HG03108 (cell line): ENCODE measurements around the gene C12orf42.

Experiments
- ATAC-seq: cut with Tn5 transposase; IDR thresholded peaks from one replicate; pipeline ENCODE4 v1.9.1; 2021; ENCODE audit warnings: moderate library complexity; ENCODE audit not compliant: unreplicated experiment

The C12orf42 gene

DNA sequence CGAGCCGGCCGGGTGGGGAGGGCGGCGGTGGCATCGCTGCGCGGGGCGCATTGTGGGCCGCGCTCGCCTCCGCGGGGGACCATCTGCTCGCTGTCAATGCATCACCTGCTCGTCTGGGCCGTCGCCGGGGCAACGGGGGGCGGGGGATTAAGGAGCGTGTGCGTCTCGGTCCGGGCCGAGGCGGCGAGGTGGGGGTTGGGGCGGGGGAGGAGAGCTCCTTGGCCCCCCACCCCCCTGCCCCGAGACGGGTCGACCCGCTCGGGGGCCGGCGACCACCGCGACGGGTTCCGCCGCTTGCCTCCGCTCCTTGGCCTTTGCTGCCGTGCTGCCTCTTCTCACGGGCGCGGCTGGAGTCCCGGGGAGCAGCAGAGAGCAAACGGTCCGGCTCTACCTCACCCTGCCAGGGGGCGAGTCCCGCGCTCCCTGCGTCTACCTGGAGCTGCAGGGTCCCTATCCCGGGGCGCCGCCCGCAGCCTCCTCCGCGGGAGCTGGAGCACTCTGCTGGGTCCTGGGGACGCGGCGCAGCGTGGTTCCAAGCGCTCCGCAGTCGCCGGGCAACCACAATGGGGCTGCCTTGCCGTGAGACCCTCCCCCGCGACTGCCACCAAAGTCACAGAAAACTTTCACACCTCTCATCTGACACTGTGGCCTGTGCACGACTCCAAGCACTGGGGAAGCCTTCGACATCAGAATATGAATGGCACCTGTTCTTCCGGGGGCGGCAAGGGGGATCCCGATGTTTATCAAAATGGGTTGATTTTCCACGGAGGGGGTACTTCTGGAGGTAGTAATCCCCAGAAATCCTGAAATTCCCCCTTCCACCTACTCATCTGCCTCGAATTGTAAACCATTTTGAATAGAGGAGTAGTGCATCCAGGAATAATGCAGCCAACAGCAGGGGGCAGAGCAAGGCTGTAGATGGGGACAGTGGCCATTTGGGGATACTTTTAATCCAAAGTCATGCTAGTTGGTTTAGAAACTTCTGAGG is at the start of gene C12orf42:
TSS of gene C12orf42 (minus strand) at position 500 of the 988 bp plus-strand sequence. CDS start 17,542 bp downstream, outside the sequence.
- peak; percentile 66 for ATAC-seq

DNA sequence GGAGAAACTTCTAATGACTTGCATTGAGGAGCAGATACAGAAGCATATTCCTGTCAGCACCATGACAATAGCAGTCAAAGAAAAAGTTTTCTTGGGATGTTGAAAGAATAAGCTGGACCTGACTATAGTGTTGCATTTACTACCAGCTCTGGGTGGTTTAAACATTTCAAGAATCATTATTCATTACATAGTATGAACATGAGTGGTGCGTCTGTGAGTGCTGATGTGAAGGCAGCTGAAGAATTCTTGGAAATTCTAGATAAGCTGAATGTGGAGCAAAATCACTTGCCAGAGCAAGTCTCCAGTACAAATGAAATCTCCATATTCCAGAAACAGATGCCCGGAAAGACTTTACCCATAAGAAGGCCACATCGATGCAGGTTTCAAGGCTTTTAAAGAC is 46.3 kb upstream of the C12orf42 start:
- ATAC-seq = no peak

DNA sequence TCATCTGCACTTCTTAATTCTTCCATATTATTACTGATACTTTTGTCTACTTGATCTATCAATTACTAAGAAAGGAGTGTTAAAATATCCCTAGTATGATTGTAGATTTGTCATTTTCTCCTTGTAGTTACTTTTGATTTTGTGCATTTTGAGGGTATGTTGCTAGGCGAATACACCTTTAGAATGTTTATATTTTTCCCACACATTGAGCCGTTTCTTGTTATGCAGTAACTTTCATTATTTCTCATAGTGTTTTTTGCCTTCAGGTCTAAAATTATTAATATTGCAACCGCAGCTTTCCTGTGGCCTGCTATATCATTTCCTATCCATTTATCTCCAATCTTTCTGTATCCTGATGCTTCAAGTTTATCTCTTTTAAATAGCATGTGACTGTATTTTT is 44.6 kb upstream of the C12orf42 start:
- no peak for ATAC-seq

DNA sequence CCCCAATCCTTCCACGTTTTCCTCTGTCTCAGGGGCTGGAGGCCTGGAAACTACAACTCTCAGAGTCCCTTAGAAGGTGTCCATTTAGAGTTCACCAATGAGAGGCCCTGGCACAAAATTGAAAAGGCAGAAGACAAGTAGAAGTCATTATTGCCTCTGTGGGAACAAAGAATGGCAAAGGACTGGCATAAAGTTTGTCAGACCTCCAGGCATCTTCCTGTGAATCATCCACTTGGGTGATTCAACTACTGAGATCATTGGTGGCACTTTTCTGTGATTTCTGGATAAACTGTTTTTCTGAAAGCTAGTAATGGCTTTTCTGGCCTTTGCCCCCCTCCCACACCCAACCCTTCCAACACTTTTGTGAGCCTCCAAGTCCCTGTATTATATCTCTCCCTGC is 42.6 kb upstream of the C12orf42 start:
- no peak for ATAC-seq

DNA sequence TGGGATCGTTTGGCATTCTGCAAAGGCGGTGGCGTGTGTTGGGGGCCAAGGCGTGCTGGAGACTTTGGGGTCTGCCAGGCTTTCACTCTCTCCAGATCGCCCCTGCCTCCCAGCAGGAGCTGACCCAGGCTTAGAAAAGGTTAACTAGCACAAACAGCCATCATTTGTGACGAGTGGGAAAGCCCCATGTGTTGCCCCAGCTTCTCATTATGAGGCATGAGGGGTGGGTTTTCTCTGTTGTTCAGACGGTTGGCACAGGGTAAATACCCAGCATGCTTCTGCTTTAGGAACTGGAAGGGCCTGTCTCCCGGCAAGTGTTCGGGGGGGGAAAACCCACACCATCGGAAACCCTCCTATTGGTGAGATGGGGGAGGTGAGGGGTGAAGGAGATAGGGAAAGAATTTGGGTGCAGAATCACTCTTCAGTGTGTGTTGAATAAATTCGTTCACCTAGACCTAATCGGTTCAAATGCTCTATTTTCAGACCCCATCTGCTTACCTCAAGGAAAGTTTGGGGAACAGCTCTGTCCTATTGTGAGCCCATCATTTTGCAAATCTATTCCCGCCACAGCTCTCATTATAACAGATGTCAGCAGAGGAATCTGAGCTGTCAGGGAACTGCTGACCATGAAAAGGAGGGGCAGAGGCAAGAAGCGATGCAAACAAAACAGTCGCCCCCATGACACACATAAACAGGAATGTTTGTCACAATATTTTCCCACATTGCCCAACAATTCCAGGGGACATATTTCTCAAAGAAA is 34.7 kb upstream of the C12orf42 start:
- peak; percentile 64 for ATAC-seq

DNA sequence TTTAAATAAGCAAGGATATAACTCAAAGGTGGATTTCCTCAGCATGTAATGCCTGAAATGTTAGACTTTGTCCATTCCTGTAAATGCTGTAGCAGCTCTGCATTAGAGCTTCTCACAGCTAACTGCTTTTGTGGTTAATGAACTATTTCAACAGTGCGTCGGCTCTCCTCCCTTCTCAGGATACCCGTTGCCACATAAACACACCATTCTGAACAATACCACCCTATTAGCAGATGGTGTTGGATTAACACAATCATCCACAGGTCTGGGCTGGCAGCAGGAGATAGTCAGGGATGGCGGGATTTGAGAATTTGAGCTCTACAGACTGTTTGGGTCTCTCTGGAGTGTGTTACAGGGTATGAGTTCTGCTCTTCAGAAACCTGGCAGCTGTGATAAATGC is 33.5 kb upstream of the C12orf42 start:
- no peak for ATAC-seq

DNA sequence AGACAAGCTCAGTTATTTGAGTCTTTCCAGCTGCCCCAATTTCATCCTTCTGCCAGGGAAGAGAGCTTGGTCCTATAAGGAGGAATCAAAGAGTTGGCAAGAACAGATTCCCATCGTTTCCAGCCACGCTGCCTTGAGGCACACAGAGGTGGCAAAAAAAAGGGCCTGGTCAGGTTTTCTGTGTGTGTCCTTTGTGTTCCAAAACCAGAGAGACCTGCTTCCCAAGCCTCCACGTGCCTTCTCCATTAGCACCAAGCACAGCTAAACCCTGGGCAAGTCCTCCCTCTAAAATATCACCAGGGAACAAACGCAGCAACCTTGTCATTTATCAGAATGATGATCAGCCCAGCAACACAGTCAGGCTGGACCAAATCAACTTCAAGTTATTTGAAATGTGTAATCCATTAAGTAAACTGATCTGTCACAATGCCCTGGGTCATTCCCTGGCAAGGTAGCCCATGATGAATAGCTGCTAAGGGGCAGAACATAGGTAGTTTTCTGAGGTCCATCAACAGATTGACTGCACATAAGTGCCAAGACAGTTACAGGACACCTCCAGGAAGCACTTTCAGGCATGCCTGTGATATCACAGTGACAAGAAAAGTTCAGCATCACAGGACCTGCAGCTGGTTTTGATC is 28.6 kb upstream of the C12orf42 start:
- ATAC-seq = no peak

DNA sequence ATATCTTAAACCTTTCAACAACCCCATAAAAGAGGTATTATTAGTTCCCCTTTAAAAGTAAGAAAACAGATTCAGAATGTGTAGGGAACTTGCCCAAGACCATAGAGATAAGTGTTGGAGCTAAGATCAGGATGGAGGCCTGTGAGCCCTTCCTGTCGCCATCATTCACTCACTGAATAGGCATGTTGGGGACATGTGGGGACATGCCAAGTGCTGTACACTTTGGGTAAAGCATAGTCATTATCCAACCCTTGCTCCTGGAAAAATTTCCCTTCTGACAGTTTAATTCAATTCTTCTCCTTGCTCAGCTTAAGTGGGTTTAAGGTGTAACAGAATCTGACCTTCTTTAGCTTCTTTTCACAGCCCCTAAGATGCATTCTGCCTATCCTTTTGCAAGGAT is 28.0 kb upstream of the C12orf42 start:
- no peak for ATAC-seq

DNA sequence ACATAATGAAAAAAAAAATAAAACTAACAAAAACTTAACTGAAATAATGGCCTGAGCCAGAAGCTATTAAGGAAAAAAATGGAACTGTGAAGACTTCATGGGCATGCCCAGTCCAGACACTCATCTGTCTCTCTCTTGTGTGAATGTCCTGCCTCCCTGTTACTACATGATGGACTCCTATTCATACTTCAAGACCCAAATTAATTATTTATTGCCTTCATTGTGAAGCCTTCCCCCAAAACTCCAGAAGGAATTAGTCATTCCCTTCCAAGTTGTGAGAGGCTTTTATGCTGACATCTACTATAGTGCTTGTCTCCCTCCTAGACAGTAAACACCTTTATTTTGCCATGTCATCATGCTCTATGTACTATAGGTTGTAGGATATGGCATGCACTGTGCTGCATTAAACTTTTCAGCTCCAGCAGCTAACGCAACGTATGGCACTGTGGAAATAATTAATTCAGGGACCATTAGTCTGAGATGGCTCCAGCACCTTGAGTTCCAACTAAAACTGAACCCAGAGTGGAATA is 25.0 kb upstream of the C12orf42 start:
- no peak for ATAC-seq

DNA sequence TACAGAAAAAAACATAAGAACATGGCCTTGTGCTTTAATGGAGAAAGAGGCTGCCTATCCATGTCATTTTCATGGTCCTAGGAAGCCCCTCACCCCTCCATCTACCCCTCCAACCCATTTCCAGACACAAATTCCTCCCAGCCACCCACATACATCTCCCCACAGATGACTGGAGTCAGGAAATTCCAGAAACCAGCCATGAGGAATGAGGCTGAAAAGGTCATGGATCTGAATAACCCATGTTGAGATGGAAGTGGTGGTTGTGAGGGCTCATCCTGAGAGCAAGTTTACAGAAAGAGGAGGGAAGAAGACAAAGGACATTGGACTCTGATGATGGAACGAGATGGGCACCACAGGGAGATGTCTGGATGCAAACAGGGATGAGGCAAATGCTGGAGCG is 23.9 kb upstream of the C12orf42 start:
- no peak for ATAC-seq

DNA sequence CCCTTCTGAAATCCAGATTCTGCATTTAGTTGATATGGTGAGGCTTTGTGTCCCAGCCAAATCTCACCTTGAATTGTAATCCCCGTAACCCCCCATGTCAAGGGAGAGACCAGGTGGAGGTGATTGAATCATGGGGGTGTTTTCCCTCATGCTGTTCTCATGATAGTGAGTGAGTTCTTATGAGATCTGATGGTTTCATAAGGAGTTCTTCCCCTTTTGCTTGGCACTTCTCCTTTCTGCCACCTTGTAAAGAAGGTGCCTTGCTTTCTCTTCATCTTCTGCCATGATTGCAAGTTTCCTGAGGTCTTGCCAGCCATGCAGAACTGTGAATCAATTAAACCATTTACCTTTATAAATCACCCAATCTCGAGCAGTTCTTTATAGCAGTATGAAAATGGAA is 23.1 kb upstream of the C12orf42 start:
- no peak for ATAC-seq

DNA sequence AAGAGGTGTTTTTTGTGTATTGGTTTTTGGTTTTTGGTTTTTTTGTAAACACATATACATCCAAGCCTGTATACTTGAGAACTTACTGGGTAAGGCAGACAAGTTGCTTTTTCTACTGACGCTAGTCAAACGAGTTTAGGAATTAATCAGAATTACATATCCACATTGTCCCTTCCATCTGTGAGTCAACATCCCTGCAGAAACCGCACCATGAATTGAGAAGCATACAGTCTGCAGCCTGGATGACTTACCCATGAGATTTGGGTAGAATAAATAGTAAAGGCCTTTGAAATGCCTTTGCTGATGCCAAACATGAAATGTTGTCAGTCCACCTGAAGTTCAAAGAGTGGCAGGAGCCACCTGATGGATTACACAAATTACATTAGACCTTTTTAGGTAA is 21.4 kb upstream of the C12orf42 start:
- no peak for ATAC-seq

DNA sequence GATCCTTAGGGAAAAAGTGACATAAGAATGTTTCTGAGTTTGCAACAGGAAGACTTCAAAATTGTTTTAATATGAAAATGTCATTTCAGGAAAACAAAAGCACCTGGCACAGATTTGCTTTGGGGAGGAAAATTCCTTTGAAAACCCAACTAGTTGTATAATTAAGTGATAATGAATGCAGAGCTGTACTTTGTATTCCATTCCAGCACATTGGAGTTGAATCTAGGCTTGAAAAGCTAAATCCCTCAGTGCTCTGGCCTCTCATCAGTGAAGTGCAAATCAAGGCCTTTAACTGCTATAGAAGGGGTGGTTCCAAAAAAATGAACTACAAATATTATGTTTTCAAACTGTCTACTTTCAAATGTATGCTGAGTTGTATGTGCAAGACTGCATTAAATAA is 19.6 kb upstream of the C12orf42 start:
- ATAC-seq = no peak

DNA sequence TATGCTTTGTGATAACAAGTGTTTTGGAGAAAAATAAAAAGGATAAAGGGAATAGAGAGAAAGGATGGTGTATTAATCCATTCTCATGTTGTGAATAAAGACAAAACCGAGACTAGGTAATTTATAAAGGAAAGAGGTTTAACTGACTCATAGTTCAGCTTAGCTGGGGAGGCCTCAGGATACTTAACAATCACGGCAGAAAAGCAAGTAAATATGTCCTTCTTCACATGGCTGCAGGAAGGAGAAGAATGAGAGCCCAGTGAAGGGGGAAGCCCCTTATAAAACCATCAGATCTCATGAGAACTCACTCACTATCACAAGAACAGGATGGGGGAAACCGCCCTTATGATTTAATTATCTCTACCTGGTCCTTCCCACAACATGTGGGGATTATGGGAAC is 18.1 kb upstream of the C12orf42 start:
- no peak for ATAC-seq

DNA sequence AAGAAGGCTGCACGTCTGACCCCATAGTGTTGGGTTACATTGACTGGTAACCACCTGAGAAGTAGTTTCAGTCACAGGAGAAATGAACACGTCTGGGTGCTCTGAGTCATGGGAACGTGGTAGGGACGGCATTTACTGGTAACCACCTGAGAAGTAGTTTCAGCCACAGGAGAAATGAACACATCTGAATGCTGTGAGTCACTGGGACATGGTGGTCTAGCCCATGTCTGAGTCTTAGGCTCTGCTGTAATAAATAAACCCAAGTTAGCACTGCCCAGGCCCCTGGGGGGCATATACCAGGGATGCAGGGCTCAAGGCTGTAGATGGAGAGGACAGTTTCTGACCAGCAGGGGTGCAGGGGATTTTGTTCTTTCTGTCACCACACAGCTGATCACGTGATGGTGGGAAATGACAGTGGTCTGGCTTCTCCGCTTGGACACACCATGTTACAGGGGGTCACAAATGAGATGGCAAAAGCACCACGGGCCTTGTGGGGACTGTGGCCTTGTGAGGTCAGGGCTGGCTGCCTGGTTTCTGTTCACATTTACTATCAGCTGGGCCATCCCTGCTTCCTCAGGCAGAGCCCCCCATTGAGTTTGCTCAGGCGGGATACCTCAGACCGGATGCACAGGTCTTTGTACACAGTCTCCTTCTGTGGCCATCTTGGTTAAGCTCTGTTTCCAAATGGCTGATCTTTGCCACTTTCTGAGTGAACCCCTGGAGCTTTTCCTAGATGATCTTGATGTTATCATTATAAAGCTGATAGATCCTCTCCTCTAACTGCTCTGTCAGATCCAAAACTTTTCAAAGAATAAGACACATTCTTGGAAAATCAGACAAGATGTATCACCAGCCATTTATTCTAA is 9.8 kb upstream of the C12orf42 start:
- ATAC-seq = peak; percentile 89

DNA sequence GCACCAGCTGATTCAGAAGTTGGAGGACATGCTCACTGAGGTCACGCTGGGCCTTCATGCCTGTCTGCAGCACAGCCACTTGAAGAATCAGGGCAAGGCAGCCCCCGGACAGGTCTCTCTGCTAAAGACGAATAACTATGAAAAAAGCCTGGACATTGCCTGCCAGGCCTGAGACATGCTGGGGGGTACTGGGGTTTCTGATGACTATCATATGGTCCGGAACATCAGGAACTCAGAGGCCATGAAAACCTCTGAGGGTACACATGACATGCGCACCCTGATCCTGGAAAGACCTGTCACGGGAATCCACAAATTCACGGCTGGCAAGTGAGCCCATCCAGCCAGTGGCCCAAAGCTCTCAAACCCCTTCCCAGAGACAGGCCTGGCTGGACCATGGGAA is 8.8 kb upstream of the C12orf42 start:
- no peak for ATAC-seq

DNA sequence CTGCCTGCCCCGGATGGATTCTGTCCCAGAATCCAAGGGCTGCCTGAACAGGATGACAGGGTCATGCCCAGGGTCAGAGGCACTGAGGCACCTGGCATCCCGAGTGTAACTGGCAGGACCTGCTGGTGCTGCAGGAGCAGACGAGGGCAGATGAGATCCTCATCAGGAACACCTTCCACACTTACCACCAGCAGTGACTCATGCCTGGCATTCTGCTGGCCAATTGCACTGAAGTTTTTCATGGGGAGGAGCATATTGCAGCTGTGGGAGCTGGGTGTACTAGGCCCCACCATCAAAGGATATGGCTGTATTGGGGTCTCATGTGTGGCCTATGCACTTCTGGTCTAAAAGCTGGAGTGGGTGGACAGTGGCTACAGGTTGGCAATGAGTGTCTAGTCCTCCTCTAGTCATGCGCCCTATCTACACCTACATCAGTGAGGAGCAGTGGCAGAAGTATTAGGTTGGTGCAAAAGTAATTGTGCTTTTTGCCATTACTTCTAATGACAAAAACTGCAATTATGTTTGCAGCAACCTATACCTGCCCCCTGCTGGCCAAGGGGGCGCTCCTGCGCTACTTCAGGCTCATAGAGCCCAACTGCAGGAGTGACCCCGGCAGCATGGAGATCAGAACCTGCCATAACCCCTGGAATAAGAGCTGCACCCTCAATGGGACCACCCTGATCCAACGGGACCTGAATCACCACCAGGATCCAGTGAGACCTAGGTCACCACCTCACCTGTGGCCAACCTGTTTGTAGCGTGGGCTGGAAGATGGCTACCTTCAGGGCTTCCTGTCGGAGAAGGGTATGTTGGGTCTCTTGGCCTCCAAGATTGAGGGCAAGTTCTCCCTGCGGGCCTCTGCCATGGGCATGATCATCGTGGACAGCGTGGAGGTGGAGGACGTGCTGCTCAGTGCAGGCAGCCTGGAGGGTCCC is 8.0 kb upstream of the C12orf42 start:
- no peak for ATAC-seq

DNA sequence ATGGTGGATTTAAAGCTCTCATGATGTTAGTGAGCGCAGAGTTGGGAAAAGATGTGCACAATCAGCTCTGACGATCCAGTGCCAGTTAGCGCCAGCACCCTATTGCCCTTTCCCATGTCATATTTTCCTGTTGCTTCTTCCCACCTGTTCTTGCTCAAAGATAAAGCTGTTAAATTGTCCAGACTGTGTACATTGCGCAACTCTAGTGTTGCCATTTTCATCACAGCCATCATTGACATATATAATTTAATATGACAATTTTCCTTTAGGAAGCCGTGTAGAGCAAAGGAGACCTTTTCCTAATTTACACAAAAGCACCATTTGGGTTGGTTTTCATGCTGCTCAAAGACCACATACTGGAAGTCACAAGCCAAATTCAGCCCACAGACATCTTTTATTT is 5.7 kb upstream of the C12orf42 start:
- no peak for ATAC-seq

DNA sequence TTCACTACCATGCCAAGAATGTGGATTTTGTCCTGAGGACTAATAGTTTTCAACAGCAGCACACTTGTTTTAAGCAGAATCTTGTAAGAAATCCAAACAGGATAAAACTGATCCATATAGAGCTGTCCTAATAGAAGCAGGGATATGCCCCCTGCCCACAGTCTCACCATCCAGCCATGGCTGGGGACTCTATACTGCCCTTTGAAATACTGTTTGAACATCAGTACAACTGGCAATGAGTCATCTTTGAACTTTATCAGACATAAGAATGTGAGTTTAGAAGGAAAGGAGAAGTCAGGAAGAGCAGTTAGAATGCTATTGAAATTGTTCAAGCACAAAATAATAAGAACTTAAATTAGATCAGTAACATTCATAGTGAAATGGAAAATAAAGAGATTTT is 3.8 kb upstream of the C12orf42 start:
- no peak for ATAC-seq
